B cell (primary cell): ENCODE measurements around the gene MYO1H. TPM values are rescaled to one million over a fixed set of nuclear protein-coding genes. Genes with fewer than 3 reads are reported as not detected.

Experiments used
- ATAC-seq: fragments of 200-7000 bp; cut with Tn5 transposase; one replicate; pipeline ENCODE4 v1.10.0; 2021; ENCODE audit warnings: low read depth, mild to moderate bottlenecking, moderate number of reproducible peaks, moderate library complexity
- CTCF ChIA-PET: fragments of 350-600 bp; sonication (Branson Sonifier 250); formaldehyde crosslinking; loops from one replicate; lab custom pipeline; 2021; ENCODE audit warnings: antibody characterized with exemption, inconsistent platforms; lab: Charles Lee
- POLR2A ChIA-PET: fragments of 350-600 bp; sonication (Branson Sonifier 250); formaldehyde crosslinking; loops from one replicate; lab custom pipeline; 2021; ENCODE audit warnings: antibody characterized with exemption; lab: Charles Lee
- DNase-seq: peaks from one replicate; pipeline ENCODE4 v3.0.0; 2013
- H2AFZ ChIP-seq: 2 replicates; pipeline ENCODE4 v1.6.1; 2012; ENCODE audit warnings: mild to moderate bottlenecking, low read depth, low read length; ENCODE audit not compliant: insufficient read depth, poor library complexity, severe bottlenecking
- H3K27ac ChIP-seq, 2 donors: 1 replicate in 1 of 2; 2 replicates in 1 of 2; pipeline ENCODE4 v1.5.1; 2012 to 2013; ENCODE audit warnings: low read length in 2 of 2, mild to moderate bottlenecking in 2 of 2, moderate library complexity in 1 of 2
- H3K27me3 ChIP-seq, 4 experiments: fragments of 200-600 bp in 1 of 4; sonication (generic) in 1 of 4; replicated peaks in 1 of 4; 1 replicate in 2 of 4; 2 replicates in 2 of 4; pipeline versions ENCODE4 v1.6.1 to v1.7.0; 2013 to 2016; ENCODE audit warnings: low read length in 3 of 4, mild to moderate bottlenecking in 2 of 4, mixed read lengths in 1 of 4, moderate library complexity in 1 of 4; ENCODE audit not compliant: insufficient read depth in 4 of 4, control insufficient read depth in 3 of 4; ENCODE audit errors: control extremely low read depth in 1 of 4
- H3K36me3 ChIP-seq, 2 experiments: replicated peaks in 1 of 2; 1 replicate in 1 of 2; 2 replicates in 1 of 2; pipeline versions ENCODE4 v1.6.1 to v1.7.1; 2013; ENCODE audit warnings: low read length in 1 of 2; ENCODE audit not compliant: insufficient read depth in 2 of 2, control insufficient read depth in 1 of 2; ENCODE audit errors: control extremely low read depth in 1 of 2, extremely low read depth in 1 of 2
- H3K4me1 ChIP-seq, 2 donors: fragments of 200-600 bp in 1 of 2; sonication (generic) in 1 of 2; 1 replicate in 1 of 2; 2 replicates in 1 of 2; pipeline versions ENCODE4 v1.5.1 to v1.6.1; 2013 to 2017; ENCODE audit warnings: low read length in 2 of 2; ENCODE audit not compliant: control insufficient read depth in 2 of 2, insufficient read depth in 2 of 2
- H3K4me2 ChIP-seq: replicated peaks from 2 replicates; pipeline ENCODE3; 2012; ENCODE audit warnings: mild to moderate bottlenecking, low read depth, low read length; ENCODE audit not compliant: poor library complexity, severe bottlenecking
- H3K4me3 ChIP-seq, 5 experiments: fragments of 200-600 bp in 1 of 5; sonication (generic) in 1 of 5; 1 replicate in 3 of 5; 2 replicates in 2 of 5; pipeline versions ENCODE4 v1.5.1 to v1.7.0; 2011 to 2016; ENCODE audit warnings: low read length in 4 of 5, mild to moderate bottlenecking in 4 of 5, low read depth in 2 of 5, control low read depth in 1 of 5, moderate library complexity in 1 of 5; ENCODE audit not compliant: insufficient read depth in 1 of 5; ENCODE audit errors: control extremely low read depth in 1 of 5, extremely low read depth in 1 of 5
- H3K79me2 ChIP-seq: fragments of 200-600 bp; sonication (generic); one replicate; pipeline ENCODE4 v1.6.0; 2016; ENCODE audit warnings: low read length; ENCODE audit not compliant: control insufficient read depth, insufficient read depth
- H3K9ac ChIP-seq: fragments of 200-600 bp; sonication (generic); 2 replicates; pipeline ENCODE4 v1.6.1; 2017; ENCODE audit warnings: mild to moderate bottlenecking, low read length, moderate library complexity
- H3K9me3 ChIP-seq, 3 donors: one replicate each; pipeline versions ENCODE4 v1.6.1 to v1.7.1; 2013; ENCODE audit warnings: low read length in 2 of 3; ENCODE audit not compliant: control insufficient read depth in 2 of 3, insufficient read depth in 1 of 3; ENCODE audit errors: control extremely low read depth in 1 of 3
- H4K20me1 ChIP-seq: 2 replicates; pipeline ENCODE4 v1.6.0; 2012; ENCODE audit warnings: mild to moderate bottlenecking, low read length; ENCODE audit not compliant: insufficient read depth, control insufficient read depth, poor library complexity, severe bottlenecking
- H3K27ac Mint-ChIP-seq: one replicate; pipeline ENCODE4 v1.8.0; 2021; ENCODE audit warnings: mixed read lengths
- H3K27me3 Mint-ChIP-seq: one replicate; pipeline ENCODE4 v1.8.0; 2021; ENCODE audit warnings: mixed read lengths
- H3K4me1 Mint-ChIP-seq: one replicate; pipeline ENCODE4 v1.8.0; 2021; ENCODE audit warnings: mixed read lengths
- H3K4me3 Mint-ChIP-seq: one replicate; pipeline ENCODE4 v1.8.0; 2021; ENCODE audit warnings: mixed read lengths
- H3K9me3 Mint-ChIP-seq: one replicate; pipeline ENCODE4 v1.8.0; 2022; ENCODE audit warnings: mixed read lengths; ENCODE audit not compliant: insufficient read depth
- CTCF ChIP-seq: fragments of 200-600 bp; IDR thresholded peaks from one replicate; pipeline ENCODE4 v1.8.0; 2022; ENCODE audit warnings: antibody characterized with exemption, mild to moderate bottlenecking
- EZH2 ChIP-seq: IDR thresholded peaks from 2 replicates; pipeline ENCODE4 v1.6.1; 2012; ENCODE audit warnings: borderline replicate concordance, low read depth, mild to moderate bottlenecking, moderate library complexity, low read length; ENCODE audit not compliant: insufficient read depth, poor library complexity, severe bottlenecking
- WGBS: methylation state at CpG from one replicate; pipeline ENCODE4 v1.1.5; 2013; ENCODE audit warnings: missing lambda C conversion rate; ENCODE audit not compliant: insufficient coverage; 5-methylcytosine and 5-hydroxymethylcytosine counted together
- intact Hi-C: fragments of 100-400 bp; cut with micrococcal nuclease; formaldehyde crosslinking; loops from one replicate; pipeline ENCODE4 v1.10.0; 2022
- polyA plus RNA-seq: library from polyadenylated mRNA; depleted of rRNA; stranded (reverse); fragments of >200 nt; gene quantifications from 2 replicates; pipeline ENCODE4 v1.2.3, GENCODE V29; 2012
- total RNA-seq, 2 donors: library from RNA; stranded (reverse); fragments of 120-200 nt in 1 of 2; gene quantifications; 1 replicate in 1 of 2; 2 replicates in 1 of 2; pipeline versions ENCODE4 v1.2.3 to v1.2.4, GENCODE V29; 2013 to 2022

MYO1H gene
- total and polyA plus RNA-seq, 2 donors (not counting 1 experiment from before 2014, with no cell fraction given): not detected

- H4K20me1 ChIP-seq: no peaks in the 10 kb centered on the region
- ATAC-seq: no peak
- ChIA-PET CTCF (no interaction called here), POLR2A (no interaction called here)
- no peaks in the 10 kb centered on the region for H3K4me1 ChIP-seq
- H3K79me2 ChIP-seq: no peaks in the 10 kb centered on the region
- H3K27ac ChIP-seq: no peak overlapping the region
- H3K4me1 Mint-ChIP-seq: no peaks in the 10 kb centered on the region
- H3K36me3 ChIP-seq: no peaks in the 10 kb centered on the region
- H3K4me3 ChIP-seq: no peak overlapping the region
- WGBS: no CpG with 5 or more reads among the region's 2 CpGs
- H2AFZ ChIP-seq: no peak overlapping the region
- intact Hi-C loops: no loop called here
- H3K4me2 ChIP-seq: no peak overlapping the region
- no peak overlapping the region for H3K9ac ChIP-seq
- H3K27me3 Mint-ChIP-seq: peaks cover 37% of the 10 kb centered on the region
- no peaks in the 10 kb centered on the region for H3K27me3 ChIP-seq
- peaks cover 0 to 5% (median 0%) of the 10 kb centered on the region in 3 donors for H3K9me3 ChIP-seq
- TF ChIP-seq EZH2: no peak
- no peak for TF ChIP-seq CTCF
- no peak for DNase-seq
- H3K9me3 Mint-ChIP-seq: no peaks in the 10 kb centered on the region
- H3K27ac Mint-ChIP-seq: no peak overlapping the region
- H3K4me3 Mint-ChIP-seq: no peak overlapping the region
Measured at GRCh38 chr12:109334887-109335286, 12.8 kb upstream of the MYO1H start.

- DNase-seq (no peak), ATAC-seq (no peak)
- no peaks in the 10 kb centered on the region for H3K36me3 ChIP-seq
- H3K79me2 ChIP-seq: no peaks in the 10 kb centered on the region
- no peak overlapping the region for H3K4me2 ChIP-seq
- no peaks in the 10 kb centered on the region for H4K20me1 ChIP-seq
- Mint-ChIP-seq H3K9me3 (no peaks in the 10 kb centered on the region), H3K27me3 (peaks cover 29% of the 10 kb centered on the region), H3K27ac (no peak overlapping the region), H3K4me3 (no peak overlapping the region), H3K4me1 (no peaks in the 10 kb centered on the region)
- WGBS: no CpG with 5 or more reads among the region's 1 CpG
- no peak overlapping the region for H2AFZ ChIP-seq
- H3K27ac ChIP-seq: no peak overlapping the region
- TF ChIP-seq CTCF: no peak
- TF ChIP-seq EZH2: no peak
- intact Hi-C loops: no loop called here
- peaks cover 0 to 3% (median 0%) of the 10 kb centered on the region in 4 experiments for H3K27me3 ChIP-seq
- H3K9ac ChIP-seq: no peak overlapping the region
- H3K4me1 ChIP-seq: no peaks in the 10 kb centered on the region
- peaks cover 0 to 5% (median 0%) of the 10 kb centered on the region in 3 donors for H3K9me3 ChIP-seq
- ChIA-PET CTCF (no interaction called here), POLR2A (no interaction called here)
- no peak overlapping the region for H3K4me3 ChIP-seq
Measured at GRCh38 chr12:109336593-109336992, 11.1 kb upstream of the MYO1H start.
